Hepatocyte (in vitro differentiated cells): ENCODE data around the gene LRMDA.

Experiments
- CTCF ChIP-seq: fragments of 200-600 bp; sonication (generic); IDR thresholded peaks from 2 replicates; pipeline ENCODE4 v1.5.1; 2016; ENCODE audit warnings: antibody characterized with exemption, mild to moderate bottlenecking; ENCODE audit not compliant: poor library complexity
- EZH2 ChIP-seq: fragments of 200-600 bp; sonication (generic); IDR thresholded peaks from 2 replicates; pipeline ENCODE4 v1.6.1; 2016; ENCODE audit warnings: antibody characterized with exemption, mild to moderate bottlenecking, borderline replicate concordance
- EZH2phosphoT487 ChIP-seq: fragments of 200-600 bp; sonication (generic); IDR thresholded peaks from one replicate; pipeline ENCODE4 v1.6.1; 2018; ENCODE audit warnings: antibody characterized with exemption, mild to moderate bottlenecking, low read depth, moderate library complexity; ENCODE audit not compliant: unreplicated experiment, severe bottlenecking

- TF ChIP-seq CTCF: no peak
- TF ChIP-seq EZH2: no peak
- no peak for TF ChIP-seq EZH2phosphoT487
These were observed 962.7 kb downstream of the LRMDA start for GRCh38 chr10:76393875-76394706.
